HG03432 (cell line): ENCODE data around the gene USF3.

ENCODE experiments used
- ATAC-seq: cut with Tn5 transposase; IDR thresholded peaks from one replicate; pipeline ENCODE4 v1.9.1; 2021; ENCODE audit warnings: mild to moderate bottlenecking, moderate library complexity; ENCODE audit not compliant: unreplicated experiment

USF3 gene

GRCh38 chr3:113695786-113696645 is at the start of gene USF3:
USF3 (minus strand) TSS chr3:113696642; CDS start chr3:113674878, 21,764 bp downstream.
- ATAC-seq = peak; percentile 76

- peak; percentile 56 for ATAC-seq
Observed at GRCh38 chr3:113745756-113746547, 49.5 kb upstream of the USF3 start, which contains the start of gene NAA50. NAA50 (minus strand) TSS chr3:113746249; CDS start chr3:113745949, 300 bp downstream.

- peak; percentile 61 for ATAC-seq
Observed at GRCh38 chr3:113744941-113745755, 48.7 kb upstream of the USF3 start.

- ATAC-seq = no peak
Observed at GRCh38 chr3:113743006-113743630, 46.7 kb upstream of the USF3 start.

- no peak for ATAC-seq
Observed at GRCh38 chr3:113741620-113742019, 45.2 kb upstream of the USF3 start.

GRCh38 chr3:113741086-113741485 is 44.6 kb upstream of the USF3 start:
- no peak for ATAC-seq

GRCh38 chr3:113736548-113737089 is 40.2 kb upstream of the USF3 start:
- peak; percentile 83 for ATAC-seq

- ATAC-seq = no peak
Observed at GRCh38 chr3:113731694-113732093, 35.3 kb upstream of the USF3 start.

GRCh38 chr3:113730550-113730949 is 34.1 kb upstream of the USF3 start:
- ATAC-seq = no peak

- no peak for ATAC-seq
Observed at GRCh38 chr3:113728661-113729060, 32.2 kb upstream of the USF3 start.

- no peak for ATAC-seq
Observed at GRCh38 chr3:113721636-113722035, 25.2 kb upstream of the USF3 start.

GRCh38 chr3:113719758-113720157 is 23.3 kb upstream of the USF3 start:
- no peak for ATAC-seq

- no peak for ATAC-seq
Observed at GRCh38 chr3:113719294-113719693, 22.9 kb upstream of the USF3 start.

GRCh38 chr3:113717818-113718217 is 21.4 kb upstream of the USF3 start:
- no peak for ATAC-seq

- ATAC-seq = no peak
Observed at GRCh38 chr3:113717308-113717707, 20.9 kb upstream of the USF3 start.

GRCh38 chr3:113714702-113715101 is 18.3 kb upstream of the USF3 start:
- no peak for ATAC-seq

- no peak for ATAC-seq
Observed at GRCh38 chr3:113712129-113712528, 15.7 kb upstream of the USF3 start.

- ATAC-seq = no peak
Observed at GRCh38 chr3:113707835-113708234, 11.4 kb upstream of the USF3 start.

GRCh38 chr3:113698956-113699355 is 2.5 kb upstream of the USF3 start:
- ATAC-seq = no peak

- no peak for ATAC-seq
Observed at GRCh38 chr3:113698213-113698742, 1.8 kb upstream of the USF3 start.
